HG03139 (cell line): ENCODE data around the gene PLPP7.
"Not testable (repeated sequence)": the region's sequence is repeated elsewhere in the genome, so short reads cannot be mapped to it uniquely, and the experiment has no call there.

ENCODE experiments used
- ATAC-seq: cut with Tn5 transposase; IDR thresholded peaks from one replicate; pipeline ENCODE4 v1.9.1; 2021; ENCODE audit not compliant: unreplicated experiment

PLPP7 gene

GRCh38 chr9:131324736-131325679 is 35.5 kb downstream of the PLPP7 start:
- ATAC-seq = no peak

GRCh38 chr9:131329241-131329641 is 39.7 kb downstream of the PLPP7 start:
- no peak for ATAC-seq

- no peak for ATAC-seq
Observed at GRCh38 chr9:131330814-131331600, 41.5 kb downstream of the PLPP7 start.

GRCh38 chr9:131331996-131332395 is 42.5 kb downstream of the PLPP7 start:
- ATAC-seq = not testable (repeated sequence)

GRCh38 chr9:131333771-131334628 is 44.5 kb downstream of the PLPP7 start:
- no peak for ATAC-seq

- ATAC-seq = no peak
Observed at GRCh38 chr9:131334629-131335367, 45.3 kb downstream of the PLPP7 start.

GRCh38 chr9:131335368-131335755 is 45.8 kb downstream of the PLPP7 start:
- no peak for ATAC-seq

- no peak for ATAC-seq
Observed at GRCh38 chr9:131337131-131337848, 47.8 kb downstream of the PLPP7 start.

- ATAC-seq = not testable (repeated sequence)
Observed at GRCh38 chr9:131339212-131339611, 49.7 kb downstream of the PLPP7 start.

GRCh38 chr9:131344931-131345535 is 55.5 kb downstream of the PLPP7 start:
- not testable (repeated sequence) for ATAC-seq

GRCh38 chr9:131346559-131346958 is 57.0 kb downstream of the PLPP7 start:
- ATAC-seq = no peak

- ATAC-seq = no peak
Observed at GRCh38 chr9:131347376-131348020, 58.0 kb downstream of the PLPP7 start.

- no peak for ATAC-seq
Observed at GRCh38 chr9:131348631-131349521, 59.4 kb downstream of the PLPP7 start.

- ATAC-seq = no peak
Observed at GRCh38 chr9:131349522-131349880, 60.0 kb downstream of the PLPP7 start.

- ATAC-seq = no peak
Observed at GRCh38 chr9:131349881-131350563, 60.5 kb downstream of the PLPP7 start.

- ATAC-seq = not testable (repeated sequence)
Observed at GRCh38 chr9:131356479-131356878, 67.0 kb downstream of the PLPP7 start.

- no peak for ATAC-seq
Observed at GRCh38 chr9:131358556-131358955, 69.0 kb downstream of the PLPP7 start.
